HG03039 (cell line): Measurements from ENCODE around the gene KRT23.

Experiments
- ATAC-seq: cut with Tn5 transposase; IDR thresholded peaks from one replicate; pipeline ENCODE4 v1.9.1; 2021; ENCODE audit warnings: mild to moderate bottlenecking, moderate library complexity; ENCODE audit not compliant: unreplicated experiment

The KRT23 gene

DNA sequence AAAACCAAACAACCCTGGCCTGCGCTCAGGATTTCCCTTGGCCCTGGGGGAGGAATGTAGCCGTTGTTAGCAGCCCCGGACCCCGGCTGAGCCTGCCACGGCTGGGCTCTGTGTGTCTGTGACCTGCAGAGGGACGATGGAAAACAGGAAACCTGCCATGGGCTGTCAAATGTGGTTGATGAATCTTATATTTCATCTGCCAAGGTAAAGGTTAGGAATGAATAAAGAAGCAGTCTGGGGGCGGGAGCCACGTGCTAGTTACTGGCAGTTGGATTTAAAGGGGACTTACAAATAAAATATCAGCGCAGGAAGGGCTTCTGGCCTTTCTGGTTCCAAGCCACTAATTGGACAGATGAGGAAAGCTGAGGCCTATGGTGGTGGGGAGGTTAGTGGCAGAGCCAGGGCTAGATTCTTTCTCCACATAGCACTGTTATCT lies at the start of gene KRT23:
Gene KRT23, minus strand, starts transcription at position 263 of the 436 bp plus-strand sequence. CDS start 1,043 bp downstream, outside the sequence.
- no peak for ATAC-seq

- ATAC-seq, result no peak
Observed at GRCh38 chr17:40986920-40987319, 49.5 kb upstream of the KRT23 start.

- ATAC-seq, result no peak
Observed at GRCh38 chr17:40984226-40984625, 46.8 kb upstream of the KRT23 start, which contains the start of gene KRT40. TSS of gene KRT40 (minus strand) at chr17:40984326. CDS start at chr17:40984273, 53 bp downstream.

DNA sequence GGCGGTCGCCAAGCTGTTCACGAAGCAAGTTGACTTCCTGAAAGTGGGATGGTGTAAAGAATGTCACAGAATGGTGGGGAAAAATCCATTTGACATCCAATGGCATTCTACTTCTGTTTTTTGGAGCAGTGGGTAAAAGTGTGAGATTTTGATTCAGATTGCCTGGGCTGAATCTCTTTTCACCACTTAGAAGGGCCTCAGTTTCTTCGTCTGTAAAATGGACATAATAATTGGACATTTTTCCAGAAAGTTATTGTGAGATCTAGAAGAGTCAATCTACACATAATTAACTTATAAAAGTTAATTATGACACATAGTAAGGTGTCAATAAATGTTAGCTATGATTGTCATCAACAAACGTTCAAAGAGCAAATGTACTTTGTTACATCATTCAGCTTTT lies 43.7 kb upstream of the KRT23 start:
- no peak for ATAC-seq

GRCh38 chr17:40980596-40980995 lies 43.1 kb upstream of the KRT23 start:
- ATAC-seq, result no peak

- ATAC-seq, result no peak
Observed at GRCh38 chr17:40980117-40980516, 42.7 kb upstream of the KRT23 start.

GRCh38 chr17:40978575-40979151 lies 41.2 kb upstream of the KRT23 start:
- ATAC-seq, result no peak

DNA sequence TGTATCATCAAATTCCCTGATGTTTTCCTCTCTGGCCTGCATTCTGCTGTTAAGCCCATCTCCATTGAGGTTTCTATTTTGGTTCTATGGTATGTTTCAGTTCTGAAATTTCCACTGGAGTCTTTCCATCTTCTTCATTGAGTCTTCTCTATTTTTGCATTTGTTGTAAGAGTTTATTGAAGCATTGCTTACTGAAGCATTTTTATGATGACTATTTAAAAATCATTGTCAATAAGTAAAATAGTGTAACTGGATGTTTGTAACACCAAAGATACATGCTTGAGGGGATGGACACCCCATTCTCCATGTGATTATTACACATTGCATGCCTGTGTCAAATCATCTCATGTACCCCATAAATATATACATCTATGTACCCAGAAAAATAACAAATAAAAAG lies 38.1 kb upstream of the KRT23 start:
- no peak for ATAC-seq

- no peak for ATAC-seq
Observed at GRCh38 chr17:40974366-40974765, 36.9 kb upstream of the KRT23 start.

GRCh38 chr17:40967582-40967981 lies 30.1 kb upstream of the KRT23 start:
- ATAC-seq, result no peak

DNA sequence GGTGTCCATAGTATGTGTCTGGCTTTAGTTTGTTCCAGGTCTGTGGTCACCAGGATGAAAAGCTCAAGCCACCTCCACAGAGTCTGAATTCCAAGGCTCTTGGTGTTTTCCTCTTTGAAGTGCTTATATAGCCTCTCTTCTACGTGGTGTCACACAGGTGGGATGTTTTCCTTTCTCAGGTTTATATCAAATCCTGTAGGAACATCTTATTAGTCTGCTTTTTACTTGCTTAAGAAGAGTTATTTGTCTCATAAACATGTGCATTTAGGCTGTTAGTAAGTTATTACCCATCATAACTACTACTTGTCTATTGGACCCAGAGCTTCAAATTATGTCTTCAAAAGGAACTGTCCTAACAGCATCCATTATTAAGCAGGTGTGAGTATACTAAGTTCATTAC lies 29.4 kb upstream of the KRT23 start, which contains the start of gene KRT39:
Gene KRT39, minus strand, starts transcription at position 101 of the 400 bp plus-strand sequence. Its CDS starts 92 bp downstream, at position 9.
- ATAC-seq, result no peak

- ATAC-seq, result no peak
Observed at GRCh38 chr17:40963838-40964237, 26.4 kb upstream of the KRT23 start.

- ATAC-seq, result no peak
Observed at GRCh38 chr17:40962059-40962561, 24.7 kb upstream of the KRT23 start.

DNA sequence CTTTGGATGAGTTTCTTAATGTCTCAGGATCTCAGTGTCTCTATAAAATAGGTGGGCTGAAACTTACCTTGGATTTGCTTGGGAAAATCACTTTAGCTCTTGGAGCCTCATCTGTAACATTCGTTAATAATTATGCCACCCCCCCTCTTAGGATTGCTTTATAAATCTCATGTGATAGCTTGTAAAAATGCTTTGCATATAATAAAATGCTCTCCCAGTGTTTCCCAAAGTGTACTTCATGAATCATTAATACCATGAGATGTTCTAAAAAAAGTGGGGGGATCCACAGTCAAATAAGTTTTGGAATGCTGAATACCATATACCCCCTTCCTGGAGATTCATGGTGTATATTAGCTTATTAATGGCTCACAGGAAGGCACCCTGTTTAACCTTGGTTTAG lies 24.1 kb upstream of the KRT23 start:
- ATAC-seq, result no peak

- ATAC-seq, result no peak
Observed at GRCh38 chr17:40960144-40960543, 22.7 kb upstream of the KRT23 start.

- no peak for ATAC-seq
Observed at GRCh38 chr17:40958086-40958953, 20.9 kb upstream of the KRT23 start.

GRCh38 chr17:40956401-40957254 lies 19.2 kb upstream of the KRT23 start:
- ATAC-seq, result no peak

GRCh38 chr17:40953881-40954280 lies 16.4 kb upstream of the KRT23 start:
- no peak for ATAC-seq

GRCh38 chr17:40952661-40953060 lies 15.2 kb upstream of the KRT23 start:
- ATAC-seq, result no peak

DNA sequence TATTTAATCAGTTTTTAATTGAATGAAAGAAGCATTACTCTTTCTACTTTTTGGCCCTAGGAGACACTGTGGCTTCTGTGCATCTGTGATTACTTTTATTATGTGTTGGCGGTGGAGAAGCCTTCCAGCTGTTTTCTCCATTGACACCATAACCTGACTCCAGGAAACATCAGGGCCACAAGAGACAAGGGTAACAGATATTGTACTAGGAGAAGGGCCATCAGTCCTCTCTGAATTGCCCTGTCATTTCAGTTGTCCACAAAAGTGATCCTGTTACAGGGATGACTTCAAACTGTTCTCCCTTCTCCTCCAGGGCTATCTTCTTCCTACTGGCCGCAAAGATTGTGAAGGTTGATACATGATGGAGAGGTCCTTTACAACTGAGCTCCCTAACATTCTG lies 14.7 kb upstream of the KRT23 start:
- ATAC-seq, result no peak

GRCh38 chr17:40951011-40951622 lies 13.7 kb upstream of the KRT23 start:
- ATAC-seq, result no peak
